SH-SY5Y (cell line): Measurements from ENCODE around the gene FRMD4A.

ENCODE experiments used
- GATA2 ChIP-seq: IDR thresholded peaks from 2 replicates; pipeline ENCODE4 v1.6.1; 2011; ENCODE audit warnings: mild to moderate bottlenecking, low read depth, low read length
- GATA3 ChIP-seq: IDR thresholded peaks from 2 replicates; pipeline ENCODE4 v1.6.1; 2011; ENCODE audit warnings: low read depth, mild to moderate bottlenecking, low read length, moderate library complexity

DNA sequence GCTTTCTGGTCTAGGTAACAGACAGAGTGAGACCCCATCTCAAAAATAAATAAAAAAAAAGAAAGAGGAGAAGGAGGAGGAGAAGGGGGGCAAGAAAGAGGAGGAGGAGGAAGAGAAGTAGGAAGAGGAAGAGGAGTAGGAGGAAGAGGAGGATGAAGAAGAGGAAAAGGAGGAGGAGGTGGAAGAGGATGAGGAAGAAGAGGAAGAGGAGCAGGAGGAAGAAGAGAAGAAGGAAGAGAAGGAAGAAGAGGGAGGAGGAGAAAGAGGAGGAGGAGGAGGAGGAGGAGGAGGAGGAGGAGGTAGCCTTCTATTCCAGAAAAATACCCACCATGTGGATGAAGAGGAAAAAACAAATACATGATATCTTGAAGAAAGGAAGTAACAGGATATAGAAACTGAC is 172.1 kb downstream of the FRMD4A start:
- TF ChIP-seq GATA2 (no peak), GATA3 (no peak)
